GM20000 (cell line): ENCODE data around the gene PYM1.

ENCODE experiments used
- DNase-seq: peaks from one replicate; pipeline ENCODE4 v3.0.0; 2012; ENCODE audit warnings: low spot score
- TF ChIP-seq, protein P1 (sequence below): IDR thresholded peaks from 2 replicates; pipeline ENCODE4 v1.5.1; 2012; ENCODE audit warnings: mild to moderate bottlenecking, control low read depth; ENCODE audit errors: extremely low read depth, missing control alignments

PYM1 gene

DNA sequence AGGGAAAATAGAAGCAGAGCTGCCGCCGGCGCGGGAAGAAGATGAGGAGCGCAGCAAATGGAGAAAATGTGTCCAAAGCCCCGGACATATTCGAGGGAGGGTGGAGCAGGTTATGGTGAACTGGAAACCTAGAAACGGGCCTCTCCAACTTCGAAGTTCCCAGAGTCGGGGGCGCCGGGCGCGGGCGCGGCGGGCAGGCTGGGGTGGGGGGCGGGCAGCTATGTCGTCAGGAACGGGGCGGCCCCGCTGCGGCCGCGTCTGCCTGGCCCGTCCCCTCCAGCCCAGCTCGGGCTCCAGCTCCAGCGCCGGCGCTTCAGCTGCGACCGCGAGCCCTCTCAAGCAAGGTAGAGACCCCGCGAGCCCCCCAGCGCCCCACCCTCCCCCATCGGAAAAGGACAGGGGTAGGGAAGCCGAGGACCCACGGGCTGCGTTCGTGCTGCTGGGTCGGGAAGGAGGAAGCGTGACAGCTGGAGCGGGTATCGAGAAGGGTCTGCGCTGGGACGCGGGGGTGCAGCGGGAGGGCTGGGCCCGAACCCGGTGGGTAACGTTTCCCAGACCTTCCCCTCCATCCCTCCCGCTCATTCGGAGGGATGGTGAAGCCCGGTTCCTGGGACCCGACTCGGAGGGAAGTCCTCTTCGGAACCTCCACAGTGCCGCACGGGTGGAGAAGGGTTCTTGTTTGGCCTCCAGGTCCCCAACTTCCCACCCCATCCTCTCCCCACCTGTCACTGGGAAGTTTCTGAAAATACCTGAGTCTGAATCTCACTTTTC, 4.3 kb upstream of the PYM1 start:
- DNase-seq, result peak; percentile 76
- TF ChIP-seq, protein P1, sequence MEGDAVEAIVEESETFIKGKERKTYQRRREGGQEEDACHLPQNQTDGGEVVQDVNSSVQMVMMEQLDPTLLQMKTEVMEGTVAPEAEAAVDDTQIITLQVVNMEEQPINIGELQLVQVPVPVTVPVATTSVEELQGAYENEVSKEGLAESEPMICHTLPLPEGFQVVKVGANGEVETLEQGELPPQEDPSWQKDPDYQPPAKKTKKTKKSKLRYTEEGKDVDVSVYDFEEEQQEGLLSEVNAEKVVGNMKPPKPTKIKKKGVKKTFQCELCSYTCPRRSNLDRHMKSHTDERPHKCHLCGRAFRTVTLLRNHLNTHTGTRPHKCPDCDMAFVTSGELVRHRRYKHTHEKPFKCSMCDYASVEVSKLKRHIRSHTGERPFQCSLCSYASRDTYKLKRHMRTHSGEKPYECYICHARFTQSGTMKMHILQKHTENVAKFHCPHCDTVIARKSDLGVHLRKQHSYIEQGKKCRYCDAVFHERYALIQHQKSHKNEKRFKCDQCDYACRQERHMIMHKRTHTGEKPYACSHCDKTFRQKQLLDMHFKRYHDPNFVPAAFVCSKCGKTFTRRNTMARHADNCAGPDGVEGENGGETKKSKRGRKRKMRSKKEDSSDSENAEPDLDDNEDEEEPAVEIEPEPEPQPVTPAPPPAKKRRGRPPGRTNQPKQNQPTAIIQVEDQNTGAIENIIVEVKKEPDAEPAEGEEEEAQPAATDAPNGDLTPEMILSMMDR, result no peak

DNA sequence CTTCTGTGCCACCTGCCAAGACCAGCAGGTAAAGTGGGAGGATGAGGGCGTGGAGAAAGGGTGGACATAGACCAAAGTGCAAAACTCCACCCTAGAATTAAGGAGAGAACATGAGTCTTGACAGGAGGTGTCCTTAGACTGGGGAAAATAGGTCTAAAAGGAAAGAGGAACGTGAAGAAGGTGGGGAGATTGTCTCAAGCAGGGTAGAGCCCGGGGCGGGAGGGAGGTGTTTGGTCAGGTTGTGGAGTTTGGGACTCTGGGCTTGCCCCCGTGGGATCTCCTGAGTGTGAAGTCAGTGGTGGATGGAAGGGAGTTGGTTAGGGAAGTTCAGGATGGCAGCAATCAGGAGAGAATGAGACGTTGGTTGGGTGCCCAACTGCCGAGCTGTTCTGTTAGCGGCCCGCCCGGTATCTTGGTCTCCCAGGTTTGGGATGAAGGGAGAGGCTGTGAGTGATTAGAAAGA, 3.7 kb upstream of the PYM1 start:
- no peak for DNase-seq
- TF ChIP-seq, protein P1, result no peak

DNA sequence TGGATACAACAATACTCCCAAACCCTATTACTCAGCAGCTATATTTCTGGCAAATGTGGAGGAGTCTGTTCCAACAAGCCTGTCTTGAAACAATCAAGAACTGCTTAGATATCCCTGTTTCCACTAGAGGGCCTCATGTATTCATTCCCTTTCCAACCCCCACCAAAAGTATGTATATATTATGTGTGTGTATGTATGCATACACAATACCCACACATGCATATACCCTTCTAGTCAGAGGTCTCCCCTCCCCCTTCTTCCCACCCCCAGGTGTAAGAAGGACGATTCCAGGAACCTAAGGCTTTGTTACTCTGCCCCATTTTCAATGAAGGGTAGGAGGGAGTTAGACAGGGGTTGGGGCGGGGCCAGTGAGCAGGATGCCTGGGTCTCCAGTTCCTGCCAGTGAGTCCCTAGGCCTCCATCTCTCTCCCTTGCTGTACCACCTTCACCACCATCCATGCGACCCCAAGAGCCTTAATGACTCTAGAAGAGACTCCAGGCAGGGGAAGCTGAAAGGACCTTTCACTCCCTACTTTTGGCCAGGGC, 3.1 kb upstream of the PYM1 start, which contains the start of gene DGKA:
Gene DGKA (plus strand): TSS at position 392 of the 546 bp plus-strand sequence. CDS start 5,342 bp downstream, outside the sequence.
- peak; percentile 83 for DNase-seq

DNA sequence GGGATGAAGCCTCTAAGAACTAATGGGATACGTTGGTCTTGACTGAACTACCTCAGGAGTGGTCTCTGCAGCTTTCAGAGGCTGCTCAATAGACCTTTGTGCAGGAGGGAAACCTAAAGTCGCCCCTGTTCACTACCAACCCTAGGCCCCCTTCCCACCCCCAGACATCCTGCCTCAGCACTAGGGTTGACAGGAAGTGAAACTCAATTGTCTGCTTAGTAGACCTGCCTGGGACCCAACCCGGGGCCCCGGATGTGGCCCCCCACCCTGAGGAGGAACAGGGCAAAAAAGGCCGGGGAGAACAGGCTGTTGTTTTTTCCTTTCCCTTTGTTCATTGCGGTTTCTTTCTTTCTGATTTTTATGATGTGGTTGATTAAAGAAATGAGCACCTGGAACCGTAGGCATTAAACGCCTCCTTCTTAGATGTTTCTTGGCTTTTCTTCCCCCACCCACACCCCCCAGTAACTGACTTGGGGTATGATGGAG, 1.7 kb upstream of the PYM1 start:
- TF ChIP-seq, protein P1, result no peak
- DNase-seq, result peak; percentile 89

More for the DNA sequence above, 3.1 kb upstream of the PYM1 start, which contains the start of gene DGKA:
- TF ChIP-seq, protein P1, result no peak

DNA sequence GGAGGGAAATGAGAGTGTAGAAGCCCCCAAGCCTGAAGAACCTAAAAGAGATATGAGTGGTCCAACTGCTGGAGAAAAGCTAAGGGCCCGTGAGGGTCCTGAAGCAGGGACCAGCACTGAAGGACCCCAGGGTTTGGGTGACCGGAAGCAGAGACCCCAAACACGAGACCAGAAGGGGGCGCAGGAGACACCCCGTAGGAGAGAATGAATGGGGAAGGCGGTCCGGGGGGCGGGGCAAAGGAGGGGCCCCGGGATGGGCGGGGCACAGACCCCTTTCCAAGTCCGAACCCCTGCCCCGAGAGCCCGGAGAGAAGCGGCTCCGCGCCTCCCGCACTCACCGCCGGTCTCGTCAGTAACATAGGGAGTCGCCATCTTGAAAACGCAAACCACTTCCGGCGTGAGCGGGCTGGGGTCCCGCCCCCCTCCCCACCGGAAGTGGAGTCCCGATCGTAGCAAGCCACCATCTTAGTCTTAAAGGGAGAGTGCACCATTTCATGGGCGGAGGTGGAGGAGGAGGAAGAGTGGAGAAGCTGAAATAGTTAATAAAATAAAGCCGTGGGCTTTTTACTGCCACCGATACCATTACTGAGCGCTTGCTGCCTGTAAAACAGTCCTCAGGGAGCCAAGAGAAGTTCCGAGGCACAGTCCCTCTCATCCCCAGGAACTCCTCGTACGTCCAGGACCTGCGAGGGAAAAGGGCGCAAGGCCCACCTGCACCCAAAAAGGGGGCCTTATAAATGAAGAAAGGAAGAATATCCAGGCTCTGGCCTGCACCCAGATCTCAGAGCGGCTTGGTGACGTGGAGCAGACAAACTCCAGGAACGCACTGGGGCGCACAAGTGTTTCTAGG, 731 bp downstream of the PYM1 start:
- TF ChIP-seq, protein P1, result peak; percentile 45

DNA sequence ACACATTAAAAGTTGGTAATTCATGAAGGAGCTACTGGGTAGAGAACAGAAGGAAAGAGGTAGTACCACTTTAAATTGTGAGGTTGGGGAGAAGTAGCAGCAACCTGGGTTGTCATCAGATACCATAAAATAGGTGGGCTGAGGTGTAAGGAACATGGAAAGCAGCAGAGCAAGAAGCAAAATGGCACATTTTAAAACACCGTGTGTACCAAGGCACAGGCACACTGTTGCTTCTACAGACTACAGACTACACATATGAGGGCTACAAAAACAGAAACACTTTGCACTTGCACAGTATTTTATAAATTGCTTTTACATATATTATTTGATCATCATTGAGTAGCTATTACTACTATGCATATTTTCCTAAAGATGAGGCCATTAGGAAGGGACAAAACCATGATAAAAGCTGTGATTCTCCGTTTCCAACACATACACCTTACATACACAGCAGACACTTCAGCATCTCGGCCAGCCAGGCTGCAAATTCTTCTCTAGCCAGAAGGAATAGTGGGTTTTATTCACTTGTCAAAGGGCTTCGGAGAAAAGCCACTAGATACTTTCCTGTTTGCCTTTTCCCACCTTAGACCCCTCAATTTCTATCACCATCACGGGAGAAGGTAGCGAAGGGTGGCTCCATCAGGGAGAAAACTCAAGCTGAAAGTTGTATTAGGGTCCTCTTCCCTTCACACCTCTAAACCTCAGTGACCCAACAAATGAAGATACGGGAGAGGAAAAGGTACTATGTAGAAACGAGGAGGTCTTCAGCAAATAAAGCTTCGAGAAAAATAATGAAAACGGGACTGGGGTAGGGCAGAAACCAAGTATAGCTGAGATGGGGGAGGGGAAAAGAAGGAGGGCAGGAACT, 1.6 kb downstream of the PYM1 start:
- no peak for DNase-seq
- TF ChIP-seq, protein P1, result no peak

More for the DNA sequence above, 731 bp downstream of the PYM1 start:
- DNase-seq, result peak; percentile 92
